Skeletal muscle satellite cell (primary cell): ENCODE results near the gene ADH1A. TPM values are rescaled to one million over a fixed set of nuclear protein-coding genes. Genes with fewer than 3 reads are reported as not detected.
A peak's percentile ranks its signal among the peaks of the same experiment; 100 is the strongest.
"Not testable (repeated sequence)": the region's sequence is repeated elsewhere in the genome, so short reads cannot be mapped to it uniquely, and the experiment has no call there.

ENCODE experiments used
- H3K27me3 ChIP-seq: 2 replicates; pipeline ENCODE4 v1.7.0; 2013; ENCODE audit warnings: low read length; ENCODE audit not compliant: control insufficient read depth, insufficient read depth
- H3K36me3 ChIP-seq: 2 replicates; pipeline ENCODE4 v1.7.0; 2013; ENCODE audit warnings: mild to moderate bottlenecking, control low read depth, low read length; ENCODE audit not compliant: insufficient read depth
- H3K4me1 ChIP-seq: 2 replicates; pipeline ENCODE4 v1.7.0; 2013; ENCODE audit warnings: low read length; ENCODE audit not compliant: control insufficient read depth, insufficient read depth
- H3K4me2 ChIP-seq: 2 replicates; pipeline ENCODE4 v1.7.0; 2013; ENCODE audit warnings: mild to moderate bottlenecking, low read length
- H3K4me3 ChIP-seq: 2 replicates; pipeline ENCODE4 v1.7.0; 2013; ENCODE audit warnings: low read length
- H3K9ac ChIP-seq: 2 replicates; pipeline ENCODE4 v1.7.0; 2013; ENCODE audit warnings: mild to moderate bottlenecking, low read depth, low read length, moderate library complexity
- H3K9me3 ChIP-seq: replicated peaks from 2 replicates; pipeline ENCODE4 v1.7.0; 2013; ENCODE audit warnings: mild to moderate bottlenecking, control low read depth, low read length
- total RNA-seq: library from RNA; depleted of rRNA; stranded (reverse); fragments of >200 nt; gene quantifications from 2 replicates; pipeline ENCODE4 v1.2.3, GENCODE V29; 2012; rRNA removed

Gene ADH1A
- total RNA-seq, result not detected in 2 replicates

DNA sequence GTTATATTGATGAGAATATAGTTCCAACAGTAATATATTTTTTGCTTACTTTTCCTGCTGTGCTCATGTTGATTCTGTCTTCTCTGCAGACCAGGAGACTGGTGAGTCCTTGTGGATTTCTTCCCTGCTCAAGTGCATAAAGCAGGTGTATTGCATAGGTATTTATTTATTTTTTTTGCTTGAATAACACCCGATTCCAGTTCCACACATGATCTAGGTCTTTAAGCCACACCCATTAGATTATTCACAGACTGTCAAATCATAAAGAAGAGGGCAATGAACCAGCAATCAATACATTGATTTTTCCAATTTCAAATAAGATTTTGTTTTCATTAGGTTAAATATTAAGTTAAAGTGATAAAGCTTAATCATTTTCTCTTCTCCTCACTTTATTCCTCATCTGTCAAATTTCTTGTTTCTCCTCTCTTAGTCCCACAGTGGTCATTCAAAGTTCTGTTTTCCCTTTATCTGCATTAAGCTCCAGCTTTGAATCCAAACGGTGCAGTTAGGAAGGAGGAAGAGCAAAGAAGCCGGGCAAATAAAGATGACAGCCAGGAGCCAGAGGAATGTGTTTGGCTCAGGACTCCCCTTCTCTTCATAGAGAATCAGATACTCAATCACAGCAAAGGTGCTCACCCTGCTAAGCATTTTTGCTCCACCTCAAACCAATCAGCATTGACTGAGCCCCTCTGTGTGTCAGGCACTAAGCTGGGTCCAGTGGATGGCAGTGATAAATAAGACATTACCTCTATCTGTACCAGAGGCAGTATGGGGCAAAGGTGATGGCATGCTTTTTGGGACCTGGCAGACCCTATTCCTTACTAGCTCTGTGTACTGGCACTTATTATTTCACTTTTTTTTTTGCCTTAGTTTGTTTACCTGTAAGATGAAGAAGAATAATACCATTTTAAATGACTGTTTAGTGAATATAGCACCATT lies at the start of gene ADH1A:
TSS of gene ADH1A (minus strand) at position 138 of the 939 bp plus-strand sequence. CDS start at position 67, 71 bp downstream.
- Histone ChIP-seq H3K9ac (no peak within 1 kb of the TSS), H3K4me3 (no peak within 1 kb of the TSS), H3K36me3 (no peaks in the 10 kb centered on the region), H3K9me3 (no peaks in the 10 kb centered on the region), H3K4me1 (no peaks in the 10 kb centered on the region), H3K27me3 (no peaks in the 10 kb centered on the region), H3K4me2 (no peak within 1 kb of the TSS)

DNA sequence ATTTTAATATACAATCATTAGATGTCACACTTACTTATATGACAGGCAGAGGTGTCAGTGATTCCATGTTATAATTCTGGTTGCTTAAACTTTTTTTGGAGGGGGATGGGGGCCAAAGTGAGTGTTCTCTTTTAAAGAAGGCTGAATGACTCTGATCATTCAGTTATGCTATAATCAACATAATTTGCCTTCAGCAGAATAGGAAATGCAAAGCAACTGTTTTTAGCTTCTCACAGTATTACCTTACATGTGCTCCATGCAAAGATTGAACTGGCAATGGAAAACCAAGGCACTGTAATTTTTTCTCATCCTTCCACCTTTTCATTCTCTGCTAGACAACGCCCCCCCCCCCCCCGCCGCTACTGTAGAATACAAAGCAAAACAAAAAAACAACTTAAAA lies 48.4 kb upstream of the ADH1A start:
- Histone ChIP-seq H3K9me3 (no peaks in the 10 kb centered on the region), H3K4me1 (no peaks in the 10 kb centered on the region), H3K9ac (no peak overlapping the region), H3K36me3 (no peaks in the 10 kb centered on the region), H3K27me3 (no peaks in the 10 kb centered on the region), H3K4me3 (no peak overlapping the region), H3K4me2 (no peak overlapping the region)

DNA sequence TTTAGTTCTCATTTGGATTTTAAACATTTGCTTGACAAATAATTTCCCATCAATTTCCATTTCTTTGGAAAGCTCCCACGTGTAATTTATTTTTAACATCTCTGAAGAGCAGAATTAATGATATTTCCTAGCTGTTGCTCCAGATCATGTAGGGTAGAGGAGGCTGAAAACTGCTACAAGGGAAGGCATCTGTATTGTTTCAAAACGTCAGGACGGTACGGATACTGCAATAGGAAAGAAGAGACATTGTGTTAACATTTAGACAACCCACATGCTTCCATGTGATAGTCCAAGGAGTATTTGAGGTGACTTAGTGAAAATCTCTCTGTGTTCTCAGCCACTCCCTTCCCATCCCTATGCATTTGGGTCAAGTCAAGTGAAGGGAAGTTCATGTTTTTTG lies 45.8 kb upstream of the ADH1A start:
- Histone ChIP-seq H3K36me3 (no peaks in the 10 kb centered on the region), H3K9me3 (no peaks in the 10 kb centered on the region), H3K27me3 (no peaks in the 10 kb centered on the region), H3K9ac (no peak overlapping the region), H3K4me2 (no peak overlapping the region), H3K4me1 (no peaks in the 10 kb centered on the region), H3K4me3 (no peak overlapping the region)

DNA sequence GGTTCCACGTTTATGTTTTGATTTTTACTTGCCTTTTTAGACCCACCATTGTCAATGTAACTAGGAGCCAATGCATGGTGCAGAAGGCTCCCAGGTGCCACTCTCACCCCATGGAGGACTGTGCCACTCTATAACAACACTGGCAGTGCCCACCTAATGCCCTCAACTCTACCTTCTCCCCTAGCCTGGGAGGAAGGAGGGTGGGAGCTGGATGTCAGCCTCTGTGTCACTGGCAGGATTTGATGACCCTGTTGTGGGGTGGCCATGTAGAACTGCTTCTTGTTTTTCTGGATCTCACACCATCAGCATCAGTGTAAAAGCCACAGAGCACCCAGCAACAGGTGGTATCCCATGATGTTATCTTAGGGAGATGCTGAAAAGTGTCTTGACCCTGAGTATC lies 44.1 kb upstream of the ADH1A start:
- Histone ChIP-seq H3K4me1 (no peaks in the 10 kb centered on the region), H3K9me3 (no peaks in the 10 kb centered on the region), H3K9ac (no peak overlapping the region), H3K4me2 (no peak overlapping the region), H3K4me3 (no peak overlapping the region), H3K27me3 (no peaks in the 10 kb centered on the region), H3K36me3 (no peaks in the 10 kb centered on the region)

DNA sequence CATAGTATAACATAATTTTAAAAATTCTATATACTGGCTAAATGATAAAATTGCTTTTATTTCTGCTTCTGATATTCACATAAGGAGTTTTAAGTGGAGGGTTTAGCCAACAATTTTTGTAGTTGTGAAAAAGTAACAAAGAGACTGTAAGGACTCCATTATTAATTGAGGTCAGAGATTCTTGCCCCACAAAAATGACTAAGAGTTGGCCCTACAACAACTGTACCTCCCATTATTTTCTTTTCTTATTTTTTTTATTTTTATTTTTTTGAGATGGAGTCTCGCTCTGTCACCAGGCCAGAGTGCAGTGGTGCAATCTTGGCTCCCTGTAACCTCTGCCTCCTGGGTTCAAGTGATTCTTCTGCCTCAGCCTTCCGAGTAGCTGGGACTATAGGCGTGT lies 39.9 kb upstream of the ADH1A start:
- Histone ChIP-seq H3K4me2 (no peak overlapping the region), H3K9me3 (no peaks in the 10 kb centered on the region), H3K27me3 (no peaks in the 10 kb centered on the region), H3K4me3 (no peak overlapping the region), H3K36me3 (no peaks in the 10 kb centered on the region), H3K4me1 (no peaks in the 10 kb centered on the region), H3K9ac (no peak overlapping the region)

DNA sequence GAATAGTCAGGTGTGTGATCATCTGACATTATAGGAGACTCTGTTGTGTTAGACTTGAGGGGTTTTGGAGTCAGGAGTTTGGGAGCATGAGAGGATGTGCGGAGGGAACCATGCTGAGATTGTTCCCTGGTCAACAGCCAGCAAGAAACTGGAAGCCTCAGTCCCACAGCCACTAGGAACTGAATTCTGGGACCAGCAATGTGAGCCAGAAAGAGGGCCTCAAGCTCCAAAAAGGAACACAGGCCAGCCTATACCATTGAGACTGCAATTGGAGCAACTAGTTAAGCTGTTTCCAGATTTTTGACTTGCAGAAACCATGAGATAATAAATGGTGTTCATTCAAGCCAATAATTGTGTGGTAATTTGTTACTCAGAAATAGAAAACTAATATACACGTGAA lies 39.1 kb upstream of the ADH1A start:
- Histone ChIP-seq H3K4me1 (peaks cover 7% of the 10 kb centered on the region), H3K9ac (no peak overlapping the region), H3K27me3 (no peaks in the 10 kb centered on the region)

DNA sequence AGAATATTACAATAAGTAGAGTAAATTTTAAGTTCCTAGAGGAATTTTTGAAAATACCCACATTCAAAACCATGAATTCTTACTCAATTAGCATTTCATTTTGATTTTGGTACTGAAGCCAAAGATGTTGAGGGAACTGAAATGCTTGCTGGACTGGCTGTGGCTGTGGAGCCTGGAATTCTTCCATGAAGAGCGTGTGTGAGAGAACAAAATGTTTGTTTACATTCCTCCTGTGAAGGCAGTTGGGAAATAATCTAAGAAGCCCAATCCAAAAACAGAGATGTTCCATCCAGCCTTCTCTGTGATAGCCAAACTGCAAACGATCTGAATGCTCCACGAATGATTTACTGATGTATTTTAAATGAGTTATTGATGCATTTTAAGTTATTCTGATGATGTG lies 34.2 kb upstream of the ADH1A start:
- H3K9ac ChIP-seq, result no peak overlapping the region
- no peak overlapping the region for H3K4me3 ChIP-seq
- H3K4me2 ChIP-seq, result peak overlapping the region; percentile 45
- no peaks in the 10 kb centered on the region for H3K9me3 ChIP-seq
- peaks cover 22% of the 10 kb centered on the region for H3K4me1 ChIP-seq
- H3K27me3 ChIP-seq, result no peaks in the 10 kb centered on the region
- no peaks in the 10 kb centered on the region for H3K36me3 ChIP-seq

More for the DNA sequence above, 39.1 kb upstream of the ADH1A start:
- Histone ChIP-seq H3K4me2 (no peak overlapping the region), H3K9me3 (no peaks in the 10 kb centered on the region), H3K36me3 (no peaks in the 10 kb centered on the region), H3K4me3 (no peak overlapping the region)

DNA sequence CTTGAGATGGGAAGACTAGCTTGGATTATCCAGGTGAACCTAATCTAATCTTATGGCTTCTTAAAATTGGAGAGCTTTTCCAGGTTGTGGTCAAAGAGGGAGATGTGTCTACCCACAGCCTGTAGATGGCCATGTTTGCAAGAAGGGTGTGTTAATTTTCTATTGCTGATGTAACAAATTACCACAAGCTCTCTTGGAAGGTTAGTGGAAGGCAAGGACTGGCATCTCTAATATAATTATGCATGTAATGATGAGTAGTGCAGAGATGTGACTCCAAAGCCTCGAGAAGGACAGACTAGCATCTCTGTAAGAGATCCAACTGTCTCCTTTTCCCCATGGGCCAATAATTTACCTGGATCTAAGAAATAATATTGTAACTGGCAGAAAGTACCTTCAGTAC lies 33.6 kb upstream of the ADH1A start:
- Histone ChIP-seq H3K9ac (no peak overlapping the region), H3K4me2 (no peak overlapping the region), H3K36me3 (no peaks in the 10 kb centered on the region), H3K9me3 (no peaks in the 10 kb centered on the region), H3K4me3 (no peak overlapping the region), H3K27me3 (no peaks in the 10 kb centered on the region), H3K4me1 (peaks cover 22% of the 10 kb centered on the region)

DNA sequence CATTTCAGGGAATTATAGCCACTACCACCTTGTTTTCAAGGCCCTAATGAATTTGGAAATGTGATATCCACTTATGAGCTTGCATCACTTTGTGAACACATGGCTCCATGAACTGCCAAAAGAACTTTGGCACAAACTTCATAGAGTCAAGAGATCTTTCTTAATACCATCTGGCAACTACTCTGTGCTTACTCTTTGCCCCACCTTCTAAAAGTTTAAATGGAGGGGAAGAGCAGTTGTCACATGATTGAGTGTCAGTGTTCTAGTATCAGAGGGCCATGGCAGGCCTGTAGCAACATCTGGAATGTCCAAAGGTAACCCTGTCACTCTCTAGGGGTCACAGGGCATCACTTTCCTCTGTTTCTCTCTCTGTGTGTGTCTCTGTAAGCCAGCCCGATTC lies 33.0 kb upstream of the ADH1A start:
- Histone ChIP-seq H3K4me1 (peaks cover 22% of the 10 kb centered on the region), H3K36me3 (no peaks in the 10 kb centered on the region), H3K4me3 (no peak overlapping the region), H3K9ac (no peak overlapping the region), H3K4me2 (no peak overlapping the region), H3K9me3 (no peaks in the 10 kb centered on the region), H3K27me3 (no peaks in the 10 kb centered on the region)

DNA sequence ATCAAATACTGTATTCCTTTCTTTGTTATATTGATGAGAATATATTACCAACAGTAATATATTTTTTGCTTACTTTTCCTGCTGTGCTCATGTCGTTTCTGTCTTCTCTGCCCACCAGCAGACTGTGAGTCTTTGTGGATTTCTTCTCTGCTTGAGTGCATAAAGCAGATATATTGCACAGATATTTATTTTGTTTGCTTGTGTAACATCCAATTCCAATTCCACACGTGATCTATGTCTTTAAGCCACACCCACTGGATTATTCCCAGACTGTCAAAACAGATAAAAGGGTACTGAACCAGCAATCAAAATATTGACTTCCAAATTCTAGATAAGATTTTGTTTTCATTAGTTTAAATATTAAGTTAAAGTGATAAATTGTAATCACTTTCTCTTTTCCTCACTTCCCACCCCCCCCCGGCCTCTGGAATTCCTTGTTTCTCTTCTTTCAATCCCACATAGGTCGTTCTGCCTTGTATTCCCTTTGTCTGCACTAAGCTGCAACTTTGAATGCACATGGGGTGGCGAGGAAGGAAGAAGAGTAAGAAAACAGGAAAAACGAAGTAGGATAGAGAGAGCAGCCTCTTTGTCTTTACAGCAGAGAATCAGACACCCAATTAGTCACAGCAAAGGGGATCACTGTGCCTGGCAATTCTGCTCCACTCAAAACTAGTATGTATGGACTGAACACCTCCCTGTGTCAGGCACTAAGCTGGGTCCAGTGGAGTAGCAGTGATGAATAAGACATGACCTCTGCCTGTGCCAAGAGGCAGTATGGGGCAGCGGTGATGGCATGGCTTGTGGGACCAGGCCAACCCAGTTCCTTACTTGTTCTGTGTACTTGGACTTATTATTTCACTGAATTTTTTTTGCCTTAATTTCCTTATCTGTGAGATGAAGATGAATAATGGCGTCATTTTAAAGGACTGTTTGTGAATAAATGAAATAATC lies 30.7 kb upstream of the ADH1A start, which contains the start of gene ADH1B:
TSS of gene ADH1B (minus strand) at position 161 of the 951 bp plus-strand sequence. CDS start at position 91, 70 bp downstream.
- Histone ChIP-seq H3K4me1 (peaks cover 22% of the 10 kb centered on the region), H3K27me3 (no peaks in the 10 kb centered on the region), H3K9me3 (no peaks in the 10 kb centered on the region), H3K9ac (no peak within 1 kb of the TSS), H3K4me2 (no peak within 1 kb of the TSS), H3K4me3 (no peak within 1 kb of the TSS), H3K36me3 (no peaks in the 10 kb centered on the region)

DNA sequence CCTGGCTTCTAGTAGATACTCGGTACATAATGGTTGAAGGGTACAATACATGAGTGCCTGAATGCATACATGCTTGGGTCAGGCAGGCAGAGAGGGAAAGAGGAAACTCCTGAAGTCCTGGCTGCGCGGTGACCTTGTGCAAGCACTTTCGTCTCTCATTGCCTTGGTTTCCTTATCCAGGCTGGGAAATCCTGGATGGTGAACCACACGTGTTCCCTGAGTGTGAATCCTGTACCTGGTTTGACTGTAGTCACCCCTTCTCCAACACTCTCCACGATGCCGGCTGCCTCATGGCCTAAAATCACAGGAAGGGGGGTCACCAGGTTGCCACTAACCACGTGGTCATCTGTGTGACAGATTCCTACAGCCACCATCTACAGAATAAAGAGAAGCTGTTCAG lies 27.0 kb upstream of the ADH1A start:
- not testable (repeated sequence) for H3K9me3 ChIP-seq, H3K4me2 ChIP-seq, H3K36me3 ChIP-seq, H3K4me1 ChIP-seq, H3K4me3 ChIP-seq, H3K27me3 ChIP-seq, H3K9ac ChIP-seq
